HEK293T (cell line): ENCODE data around the gene DNMT1.

Experiments used
- CTCF ChIA-PET: fragments of 350-600 bp; formaldehyde crosslinking; extraction: SDS; loops from one replicate; lab custom pipeline; 2021; ENCODE audit warnings: antibody characterized with exemption, inconsistent platforms; lab: Yijun Ruan, JAX
- POLR2A ChIA-PET: fragments of 350-600 bp; formaldehyde crosslinking; extraction: SDS; loops from one replicate; lab custom pipeline; 2020; ENCODE audit warnings: antibody characterized with exemption, inconsistent platforms; lab: Yijun Ruan, JAX
- DNase-seq: peaks from one replicate; pipeline ENCODE4 v3.0.0; 2012; ENCODE audit warnings: mixed read lengths; ENCODE audit errors: extremely low spot score
- ARNT ChIP-seq: fragments of 450-650 bp; IDR thresholded peaks from 2 replicates; pipeline ENCODE4 v1.6.1; 2017; ENCODE audit warnings: mild to moderate bottlenecking
- BHLHE40 ChIP-seq: fragments of 450-650 bp; IDR thresholded peaks from 2 replicates; pipeline ENCODE4 v1.6.1; 2016; ENCODE audit warnings: mild to moderate bottlenecking, moderate library complexity, borderline replicate concordance
- CTBP1 ChIP-seq: fragments of 450-650 bp; IDR thresholded peaks from 2 replicates; pipeline ENCODE4 v1.6.1; 2016; ENCODE audit warnings: borderline replicate concordance
- ELF4 ChIP-seq: fragments of 450-650 bp; IDR thresholded peaks from 2 replicates; pipeline ENCODE4 v1.6.1; 2017; ENCODE audit warnings: antibody characterized with exemption
- FOXA1 ChIP-seq: fragments of 450-650 bp; IDR thresholded peaks from 2 replicates; pipeline ENCODE4 v1.6.1; 2016; ENCODE audit warnings: mild to moderate bottlenecking
- FOXK2 ChIP-seq: fragments of 450-650 bp; IDR thresholded peaks from 2 replicates; pipeline ENCODE4 v1.6.1; 2016; ENCODE audit warnings: mild to moderate bottlenecking
- FOXM1 ChIP-seq: fragments of 450-650 bp; IDR thresholded peaks from 2 replicates; pipeline ENCODE4 v1.6.1; 2017; ENCODE audit warnings: mild to moderate bottlenecking, borderline replicate concordance
- HDGF ChIP-seq: fragments of 450-650 bp; IDR thresholded peaks from 2 replicates; pipeline ENCODE4 v1.6.1; 2017; ENCODE audit warnings: antibody characterized with exemption, borderline replicate concordance
- L3MBTL2 ChIP-seq: fragments of 450-650 bp; conservative IDR thresholded peaks from 2 replicates; pipeline ENCODE4 v1.6.1; 2016; ENCODE audit warnings: mild to moderate bottlenecking
- LEF1 ChIP-seq: fragments of 450-650 bp; IDR thresholded peaks from 2 replicates; pipeline ENCODE4 v1.6.1; 2017; ENCODE audit warnings: mild to moderate bottlenecking, borderline replicate concordance
- NFRKB ChIP-seq: fragments of 450-650 bp; IDR thresholded peaks from 2 replicates; pipeline ENCODE4 v1.6.1; 2016; ENCODE audit warnings: mild to moderate bottlenecking, moderate library complexity
- SP1 ChIP-seq: fragments of 450-650 bp; IDR thresholded peaks from 2 replicates; pipeline ENCODE4 v1.6.1; 2017
- SUZ12 ChIP-seq: fragments of 450-650 bp; IDR thresholded peaks from 2 replicates; pipeline ENCODE4 v1.6.1; 2016; ENCODE audit warnings: mild to moderate bottlenecking
- TARDBP ChIP-seq: fragments of 450-650 bp; IDR thresholded peaks from 2 replicates; pipeline ENCODE4 v1.6.1; 2016
- ZNF384 ChIP-seq: fragments of 450-650 bp; IDR thresholded peaks from 2 replicates; pipeline ENCODE4 v1.6.1; 2016
- TF ChIP-seq, protein P1 (sequence below): fragments of 450-650 bp; IDR thresholded peaks from 2 replicates; pipeline ENCODE4 v1.6.1; 2016

DNMT1 gene

DNA sequence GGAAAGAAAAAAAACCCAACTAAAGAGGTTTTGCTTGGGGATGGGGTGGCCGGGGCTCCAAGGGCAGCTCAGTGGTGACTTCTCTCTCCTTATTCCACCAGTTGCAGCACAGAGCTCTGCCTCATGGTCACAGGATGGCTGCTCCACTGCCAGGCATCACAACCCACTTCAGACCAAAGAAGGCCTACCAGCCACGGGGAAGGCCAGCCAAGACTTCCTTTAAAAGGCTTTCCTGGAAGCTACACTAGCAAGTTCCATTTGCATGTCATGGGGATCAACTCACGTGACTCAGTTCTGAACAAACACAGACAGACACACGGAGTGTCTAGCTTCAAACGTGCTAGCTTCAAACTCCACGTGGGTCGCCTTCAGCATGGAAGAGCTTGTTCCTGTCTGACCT lies 61.8 kb downstream of the DNMT1 start:
- TF ChIP-seq FOXA1 (no peak), FOXK2 (no peak), NFRKB (no peak)
- ChIA-PET POLR2A (interaction anchor here (0.6 kb wide), 1 partner anchor 25 kb away, joined by 3 read pairs; no protein-coding TSS in a partner anchor), CTCF (interaction anchor here (1.1 kb wide), 1 partner anchor 13 kb away, joined by 3 read pairs; the partner anchor contains the start of gene EIF3G)
- no peak for DNase-seq

DNA sequence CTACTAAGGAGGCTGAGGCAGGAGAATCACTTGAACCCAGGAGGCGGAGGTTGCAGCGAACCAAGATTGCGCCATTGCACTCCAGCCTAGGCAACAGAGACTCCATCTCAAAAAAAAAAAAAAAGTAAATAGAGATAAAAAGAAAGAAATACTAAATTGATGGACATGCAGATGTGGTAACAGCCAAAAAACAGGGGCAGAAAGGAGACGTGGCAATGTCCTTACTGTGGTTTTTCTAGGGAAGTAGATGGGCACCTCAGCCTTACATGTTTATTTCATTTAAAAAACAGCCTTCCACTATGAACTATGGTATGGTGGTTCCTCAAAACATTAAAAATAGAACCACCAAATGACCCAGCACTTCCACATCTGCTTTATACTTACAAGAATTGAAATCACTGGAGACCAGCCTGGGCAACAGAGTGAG lies 68.5 kb downstream of the DNMT1 start:
- ChIA-PET POLR2A (no interaction called here), CTCF (no interaction called here)
- no peak for DNase-seq
- no peak for TF ChIP-seq FOXA1
- no peak for TF ChIP-seq CTBP1
- no peak for TF ChIP-seq NFRKB
- no peak for TF ChIP-seq LEF1
- no peak for TF ChIP-seq ARNT
- TF ChIP-seq SP1 = no peak
- no peak for TF ChIP-seq FOXK2
- no peak for TF ChIP-seq FOXM1
- TF ChIP-seq BHLHE40 = no peak
- no peak for TF ChIP-seq TARDBP

DNA sequence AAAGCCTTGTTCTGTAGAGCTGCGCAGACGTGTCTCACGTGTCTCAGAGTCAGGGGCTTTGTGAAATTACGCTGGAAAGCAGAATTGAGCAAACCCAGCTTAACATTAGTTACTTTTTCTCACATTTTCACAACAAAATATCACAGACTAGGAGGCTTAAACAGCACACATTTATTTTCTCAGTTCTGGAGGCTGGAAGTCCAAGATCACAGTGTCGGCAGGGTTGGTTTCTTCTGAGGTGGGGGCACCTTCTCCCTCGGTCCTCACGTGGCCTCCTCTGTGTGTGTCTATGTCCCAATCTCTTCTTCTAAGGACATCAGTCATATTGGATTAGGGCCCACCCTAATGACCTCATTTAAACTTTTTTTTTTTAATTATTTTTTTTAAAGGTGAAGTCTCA lies 70.3 kb downstream of the DNMT1 start:
- DNase-seq = no peak
- ChIA-PET POLR2A (no interaction called here), CTCF (interaction anchor here (0.9 kb wide), 1 partner anchor 11 kb away, joined by 3 read pairs; no protein-coding TSS in a partner anchor)
- TF ChIP-seq NFRKB = no peak
- TF ChIP-seq, protein P1, sequence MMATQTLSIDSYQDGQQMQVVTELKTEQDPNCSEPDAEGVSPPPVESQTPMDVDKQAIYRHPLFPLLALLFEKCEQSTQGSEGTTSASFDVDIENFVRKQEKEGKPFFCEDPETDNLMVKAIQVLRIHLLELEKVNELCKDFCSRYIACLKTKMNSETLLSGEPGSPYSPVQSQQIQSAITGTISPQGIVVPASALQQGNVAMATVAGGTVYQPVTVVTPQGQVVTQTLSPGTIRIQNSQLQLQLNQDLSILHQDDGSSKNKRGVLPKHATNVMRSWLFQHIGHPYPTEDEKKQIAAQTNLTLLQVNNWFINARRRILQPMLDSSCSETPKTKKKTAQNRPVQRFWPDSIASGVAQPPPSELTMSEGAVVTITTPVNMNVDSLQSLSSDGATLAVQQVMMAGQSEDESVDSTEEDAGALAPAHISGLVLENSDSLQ = no peak
- TF ChIP-seq SP1 = no peak
- no peak for TF ChIP-seq CTBP1
- no peak for TF ChIP-seq BHLHE40
- TF ChIP-seq TARDBP = no peak
- no peak for TF ChIP-seq FOXA1
- TF ChIP-seq LEF1 = no peak
- no peak for TF ChIP-seq FOXK2

DNA sequence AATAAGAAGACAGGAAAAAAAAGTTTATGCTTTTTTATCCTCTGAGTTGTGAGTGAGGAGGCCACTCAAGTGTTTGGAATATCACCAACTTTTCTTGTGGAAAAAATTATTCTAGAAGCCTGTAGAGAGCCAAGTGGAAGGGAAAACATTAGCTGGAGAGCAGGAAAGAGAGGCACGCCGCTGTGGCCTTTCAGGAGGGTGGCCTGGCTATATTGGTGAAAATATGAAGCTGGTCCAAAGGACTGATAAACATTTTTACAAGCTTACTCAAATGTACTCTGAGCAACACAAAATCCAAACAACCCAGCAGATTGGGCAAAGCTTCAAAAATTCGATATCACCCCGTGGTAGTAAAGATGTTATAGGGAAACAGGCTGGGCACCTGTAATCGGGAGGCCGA lies 72.7 kb downstream of the DNMT1 start:
- CTCF ChIA-PET = interaction anchor here (0.7 kb wide), 1 partner anchor 191 kb away, joined by 3 read pairs; no protein-coding TSS in a partner anchor

DNA sequence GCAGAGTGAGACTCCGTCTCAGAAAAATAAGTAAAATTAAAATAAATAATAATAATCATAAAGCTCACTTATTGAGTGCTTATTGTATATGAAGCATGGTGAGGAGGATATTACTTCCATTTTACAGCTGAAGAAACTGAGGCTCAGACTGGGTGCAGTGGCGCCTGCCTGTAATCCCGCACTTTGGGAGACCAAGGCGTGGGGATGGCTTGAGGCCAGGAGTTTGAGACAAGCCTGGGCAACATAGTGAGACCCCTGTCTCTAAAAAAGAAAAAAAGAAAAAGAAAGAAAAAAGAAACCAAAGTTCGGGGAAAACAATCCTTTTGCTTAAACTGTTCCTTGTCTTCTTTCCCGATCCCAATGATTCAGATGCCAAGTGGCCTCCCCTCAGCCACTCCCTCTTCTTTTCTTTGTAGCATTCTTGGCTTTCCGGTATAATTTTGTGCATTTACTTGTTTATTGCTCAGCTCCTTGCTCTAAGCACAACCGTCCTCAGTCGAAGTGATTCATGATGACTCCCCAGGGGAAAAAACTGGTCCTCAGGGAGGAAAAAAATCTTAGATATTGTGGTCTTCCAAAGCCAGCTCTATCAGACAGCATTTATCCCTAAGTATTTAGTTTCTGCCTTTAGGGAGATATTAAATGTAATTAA lies 74.1 kb downstream of the DNMT1 start:
- TF ChIP-seq ZNF384 (no peak), ELF4 (no peak), BHLHE40 (no peak), L3MBTL2 (no peak), TARDBP (no peak), FOXK2 (no peak), CTBP1 (no peak), ARNT (no peak), SP1 (no peak), FOXM1 (no peak), LEF1 (no peak), NFRKB (no peak), HDGF (no peak), FOXA1 (no peak)
- TF ChIP-seq, protein P1 = no peak
- CTCF ChIA-PET = interaction anchor here (0.7 to 1.4 kb wide), 3 partner anchors 12 to 17 kb away, joined by 3 read pairs; no protein-coding TSS in a partner anchor
- POLR2A ChIA-PET = interaction anchor here (0.8 to 2.5 kb wide), 3 partner anchors 15 to 74 kb away, joined by 3 to 13 read pairs (median 4); partner anchors contain the start of genes DNMT1 and PPAN
- DNase-seq = no peak

More for the DNA sequence above, 72.7 kb downstream of the DNMT1 start:
- TF ChIP-seq, protein P1 = no peak
- TF ChIP-seq SP1 = no peak
- no peak for TF ChIP-seq NFRKB
- no peak for TF ChIP-seq CTBP1
- TF ChIP-seq ARNT = no peak
- TF ChIP-seq ZNF384 = no peak
- TF ChIP-seq LEF1 = no peak
- no peak for TF ChIP-seq TARDBP
- TF ChIP-seq HDGF = no peak
- no peak for TF ChIP-seq FOXM1
- TF ChIP-seq FOXK2 = no peak
- TF ChIP-seq FOXA1 = no peak
- no peak for TF ChIP-seq SUZ12
- TF ChIP-seq ELF4 = no peak
- TF ChIP-seq BHLHE40 = no peak
- no peak for TF ChIP-seq L3MBTL2
- POLR2A ChIA-PET = no interaction called here
- DNase-seq = no peak

DNA sequence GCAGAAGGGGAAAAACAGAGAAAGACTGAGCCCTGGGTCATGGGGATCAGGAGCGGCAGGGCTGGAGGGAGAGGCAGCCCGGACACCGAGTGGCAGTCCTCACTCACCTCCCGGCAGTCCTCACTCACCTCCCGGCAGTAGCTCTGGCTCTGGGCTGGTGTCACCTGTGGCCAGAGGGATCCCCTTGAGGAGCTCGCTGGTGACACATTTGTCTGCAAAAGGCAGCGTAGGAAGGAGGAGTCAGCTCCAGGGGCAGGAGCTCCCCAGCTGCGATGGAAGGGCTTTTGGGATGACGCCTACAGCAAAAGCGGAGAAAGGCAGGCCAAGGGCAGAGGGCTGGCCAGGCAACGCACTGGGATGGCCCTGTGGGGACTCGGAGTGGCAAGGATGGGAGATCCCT lies 75.8 kb downstream of the DNMT1 start:
- no peak for DNase-seq
- CTCF ChIA-PET = no interaction called here
- POLR2A ChIA-PET = interaction anchor here (0.7 to 2.5 kb wide), 3 partner anchors 12 to 23 kb away, joined by 3 to 13 read pairs (median 5); partner anchors contain the start of gene PPAN
- TF ChIP-seq BHLHE40 = no peak
- no peak for TF ChIP-seq LEF1
- TF ChIP-seq SP1 = no peak
- TF ChIP-seq ZNF384 = no peak
- TF ChIP-seq, protein P1 = no peak
- TF ChIP-seq TARDBP = no peak
- TF ChIP-seq ELF4 = no peak
- no peak for TF ChIP-seq NFRKB
- TF ChIP-seq FOXM1 = no peak
- TF ChIP-seq FOXK2 = no peak
- no peak for TF ChIP-seq SUZ12
- TF ChIP-seq CTBP1 = no peak
- no peak for TF ChIP-seq FOXA1
- no peak for TF ChIP-seq ARNT
- TF ChIP-seq HDGF = no peak
- no peak for TF ChIP-seq L3MBTL2
